HEK293T (cell line): ENCODE data around the gene PFN1.

Experiments used
- BHLHE40 ChIP-seq: fragments of 450-650 bp; IDR thresholded peaks from 2 replicates; pipeline ENCODE4 v1.6.1; 2016; ENCODE audit warnings: mild to moderate bottlenecking, moderate library complexity, borderline replicate concordance
- CTBP1 ChIP-seq: fragments of 450-650 bp; IDR thresholded peaks from 2 replicates; pipeline ENCODE4 v1.6.1; 2016; ENCODE audit warnings: borderline replicate concordance
- ELF4 ChIP-seq: fragments of 450-650 bp; IDR thresholded peaks from 2 replicates; pipeline ENCODE4 v1.6.1; 2017; ENCODE audit warnings: antibody characterized with exemption
- FOXA1 ChIP-seq: fragments of 450-650 bp; IDR thresholded peaks from 2 replicates; pipeline ENCODE4 v1.6.1; 2016; ENCODE audit warnings: mild to moderate bottlenecking
- FOXK2 ChIP-seq: fragments of 450-650 bp; IDR thresholded peaks from 2 replicates; pipeline ENCODE4 v1.6.1; 2016; ENCODE audit warnings: mild to moderate bottlenecking
- FOXM1 ChIP-seq: fragments of 450-650 bp; IDR thresholded peaks from 2 replicates; pipeline ENCODE4 v1.6.1; 2017; ENCODE audit warnings: mild to moderate bottlenecking, borderline replicate concordance
- HDGF ChIP-seq: fragments of 450-650 bp; IDR thresholded peaks from 2 replicates; pipeline ENCODE4 v1.6.1; 2017; ENCODE audit warnings: antibody characterized with exemption, borderline replicate concordance
- L3MBTL2 ChIP-seq: fragments of 450-650 bp; conservative IDR thresholded peaks from 2 replicates; pipeline ENCODE4 v1.6.1; 2016; ENCODE audit warnings: mild to moderate bottlenecking
- NFRKB ChIP-seq: fragments of 450-650 bp; IDR thresholded peaks from 2 replicates; pipeline ENCODE4 v1.6.1; 2016; ENCODE audit warnings: mild to moderate bottlenecking, moderate library complexity
- SP1 ChIP-seq: fragments of 450-650 bp; IDR thresholded peaks from 2 replicates; pipeline ENCODE4 v1.6.1; 2017
- SUZ12 ChIP-seq: fragments of 450-650 bp; IDR thresholded peaks from 2 replicates; pipeline ENCODE4 v1.6.1; 2016; ENCODE audit warnings: mild to moderate bottlenecking
- TARDBP ChIP-seq: fragments of 450-650 bp; IDR thresholded peaks from 2 replicates; pipeline ENCODE4 v1.6.1; 2016
- TF ChIP-seq, protein P1 (sequence below): fragments of 450-650 bp; IDR thresholded peaks from 2 replicates; pipeline ENCODE4 v1.6.1; 2016

DNA sequence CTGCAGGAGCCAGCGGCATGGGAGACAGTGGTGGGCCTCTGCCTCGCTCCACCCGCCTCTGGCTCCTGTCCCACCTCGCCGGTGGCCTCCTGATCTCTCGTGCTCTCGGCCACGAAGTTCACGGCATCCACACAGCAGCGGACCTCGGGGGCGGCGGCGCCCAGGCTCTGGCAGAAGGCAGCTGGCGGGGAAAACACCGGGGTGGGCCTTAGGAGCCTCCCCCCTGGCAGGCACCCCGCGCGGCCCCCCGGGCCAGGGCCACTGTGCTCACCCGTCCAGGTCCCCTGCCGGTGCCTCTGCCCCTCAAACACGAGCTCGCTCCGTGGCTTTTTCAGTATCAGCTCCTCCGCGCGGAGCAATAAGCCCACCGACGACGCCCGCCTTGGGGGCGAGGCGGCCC is 49.4 kb downstream of the PFN1 start:
- TF ChIP-seq FOXK2 (no peak), FOXA1 (no peak), ELF4 (no peak), TARDBP (no peak), SP1 (no peak), NFRKB (no peak), FOXM1 (no peak), BHLHE40 (no peak), HDGF (no peak), CTBP1 (no peak), SUZ12 (no peak), L3MBTL2 (no peak)
- TF ChIP-seq, protein P1, sequence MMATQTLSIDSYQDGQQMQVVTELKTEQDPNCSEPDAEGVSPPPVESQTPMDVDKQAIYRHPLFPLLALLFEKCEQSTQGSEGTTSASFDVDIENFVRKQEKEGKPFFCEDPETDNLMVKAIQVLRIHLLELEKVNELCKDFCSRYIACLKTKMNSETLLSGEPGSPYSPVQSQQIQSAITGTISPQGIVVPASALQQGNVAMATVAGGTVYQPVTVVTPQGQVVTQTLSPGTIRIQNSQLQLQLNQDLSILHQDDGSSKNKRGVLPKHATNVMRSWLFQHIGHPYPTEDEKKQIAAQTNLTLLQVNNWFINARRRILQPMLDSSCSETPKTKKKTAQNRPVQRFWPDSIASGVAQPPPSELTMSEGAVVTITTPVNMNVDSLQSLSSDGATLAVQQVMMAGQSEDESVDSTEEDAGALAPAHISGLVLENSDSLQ: no peak
